Cardiac atrium fibroblast (primary cell): Measurements from ENCODE around the gene OR3A3. TPM values are rescaled to one million over a fixed set of nuclear protein-coding genes. Genes with fewer than 3 reads are reported as not detected.

Experiments used
- total RNA-seq: library from RNA; depleted of rRNA; stranded (reverse); fragments of >200 nt; gene quantifications from 2 replicates; pipeline ENCODE4 v1.2.3, GENCODE V29; 2015

Gene OR3A3
- total RNA-seq = not detected in 2 replicates

GRCh38 chr17:3411070-3411469 is at the start of gene OR3A3:
Gene OR3A3 (plus strand): TSS chr17:3411370.

DNA sequence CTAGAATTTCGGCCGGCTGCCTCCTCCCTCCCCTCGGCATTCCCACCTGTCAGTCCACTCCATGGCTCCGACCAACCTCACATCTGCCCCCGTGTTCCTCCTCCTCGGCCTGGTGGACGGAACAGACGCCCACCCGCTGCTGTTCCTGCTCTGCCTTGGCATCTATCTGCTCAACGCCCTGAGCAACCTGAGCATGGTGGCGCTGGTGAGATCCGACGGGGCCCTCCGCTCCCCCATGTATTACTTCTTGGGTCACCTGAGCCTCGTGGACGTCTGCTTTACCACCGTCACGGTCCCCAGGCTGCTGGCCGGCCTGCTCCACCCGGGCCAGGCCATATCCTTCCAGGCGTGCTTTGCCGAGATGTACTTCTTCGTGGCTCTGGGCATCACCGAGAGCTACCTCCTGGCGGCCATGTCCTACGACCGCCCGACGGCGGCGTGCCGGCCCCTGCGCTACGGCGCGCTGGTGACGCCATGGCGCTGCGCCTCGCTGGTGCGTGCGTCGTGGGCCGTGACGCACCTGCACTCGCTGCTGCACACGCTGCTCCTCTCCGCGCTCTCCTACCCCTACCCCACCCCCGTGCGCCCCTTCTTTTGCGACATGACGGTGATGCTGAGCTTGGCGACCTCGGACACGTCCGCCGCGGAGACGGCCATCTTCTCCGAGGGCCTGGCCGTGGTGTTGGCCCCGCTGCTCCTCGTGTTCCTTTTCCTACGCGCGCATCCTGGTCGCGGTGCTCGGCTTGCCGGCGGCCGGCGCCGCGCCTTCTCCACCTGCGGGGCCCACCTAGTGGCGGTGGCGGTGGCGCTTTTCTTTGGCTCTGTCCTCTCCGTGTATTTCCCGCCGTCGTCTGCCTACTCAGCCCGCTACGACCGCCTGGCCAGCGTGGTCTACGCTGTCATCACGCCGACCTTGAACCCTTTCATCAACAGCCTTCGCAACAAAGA is 25.0 kb upstream of the OR3A3 start, which contains the start of gene OR3A2:
Gene OR3A2, minus strand, starts transcription at position 440 of the 948 bp plus-strand sequence.

DNA sequence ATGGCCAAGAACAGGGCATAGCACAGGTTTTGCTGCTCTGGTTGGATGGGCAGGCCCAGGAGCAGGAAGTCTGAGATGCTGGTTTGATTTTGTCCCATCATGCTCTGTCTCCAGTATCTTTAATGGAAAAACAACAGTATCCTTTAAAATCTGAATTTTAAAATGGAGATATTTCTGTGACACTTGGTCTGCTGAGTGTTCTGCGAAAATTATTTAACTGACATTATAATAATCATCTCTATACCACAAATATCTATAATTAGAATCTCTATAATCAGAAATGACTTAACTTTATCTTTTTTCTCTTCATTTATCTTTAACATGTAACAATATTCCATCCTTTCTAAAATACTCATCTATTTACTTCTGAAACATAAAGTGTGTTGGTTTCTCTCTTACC is 12.9 kb upstream of the OR3A3 start, which contains the start of gene OR1E1:
Gene OR1E1, minus strand, starts transcription at position 101 of the 400 bp plus-strand sequence. Its CDS starts 0 bp downstream, at position 101.

DNA sequence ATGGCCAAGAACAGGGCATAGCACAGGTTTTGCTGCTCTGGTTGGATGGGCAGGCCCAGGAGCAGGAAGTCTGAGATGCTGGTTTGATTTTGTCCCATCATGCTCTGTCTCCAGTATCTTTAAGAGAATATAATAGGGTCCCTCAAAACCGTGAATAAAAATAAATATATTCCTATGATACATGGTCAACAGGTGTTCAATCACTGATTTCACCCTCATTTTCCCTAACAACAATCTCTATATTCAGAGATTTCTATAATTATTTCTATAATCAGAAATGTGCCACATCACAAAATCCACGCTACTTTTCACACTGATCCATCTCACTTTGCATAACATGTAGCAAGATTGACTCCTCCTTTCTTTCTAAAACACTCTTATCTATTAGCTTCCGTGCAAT is 22.6 kb downstream of the OR3A3 start, which contains the start of gene OR1E2:
Gene OR1E2, minus strand, starts transcription at position 101 of the 400 bp plus-strand sequence. Its CDS starts 0 bp downstream, at position 101.

DNA sequence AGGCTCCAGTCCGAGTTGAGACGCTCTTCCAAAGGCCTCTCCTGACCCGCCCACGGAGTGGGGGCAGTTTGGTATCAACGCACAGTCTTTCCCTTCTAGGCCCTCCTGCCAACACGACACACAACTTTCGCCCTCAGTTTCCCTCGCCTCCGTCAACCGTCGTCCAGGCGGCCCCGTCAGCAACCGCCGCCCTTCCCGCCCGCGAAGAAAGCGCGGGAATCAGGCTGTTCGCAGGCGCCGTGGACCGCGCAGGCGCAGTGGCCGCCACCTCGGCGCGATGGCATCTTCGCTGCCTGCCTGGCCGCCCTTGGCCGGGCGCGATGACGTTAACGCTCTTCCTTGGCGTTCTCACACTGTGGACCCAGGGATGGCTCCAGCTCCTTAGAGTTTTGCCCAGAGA is 60.4 kb downstream of the OR3A3 start, which contains the start of gene SPATA22:
Gene SPATA22, minus strand, starts transcription at position 221 of the 400 bp plus-strand sequence. CDS start 2,494 bp downstream, outside the sequence.

Other genes starting within 250 kb of the OR3A3 start
- not detected in 2 replicates for gene OR1A2, start 213.9 kb upstream of the OR3A3 start, total RNA-seq
- gene OR1A1, start 203.7 kb upstream of the OR3A3 start, total RNA-seq = not detected in 2 replicates
- not detected in 2 replicates for gene OR3A1, start 113.0 kb upstream of the OR3A3 start, total RNA-seq
- gene OR3A2, start 25.1 kb upstream of the OR3A3 start, total RNA-seq = not detected in 2 replicates
- gene OR1E1, start 13.0 kb upstream of the OR3A3 start, total RNA-seq = not detected in 2 replicates
- not detected in 2 replicates for gene OR1E2, start 22.5 kb downstream of the OR3A3 start, total RNA-seq
- gene SPATA22, start 60.4 kb downstream of the OR3A3 start, total RNA-seq = not detected in 2 replicates
- 2.5 and 4.1 TPM in 2 replicates for gene ASPA, start 64.6 kb downstream of the OR3A3 start, total RNA-seq
- 0.32 and 9.2 TPM in 2 replicates for gene TRPV3, start 146.4 kb downstream of the OR3A3 start, total RNA-seq
- gene TRPV1, start 198.0 kb downstream of the OR3A3 start, total RNA-seq = 0.81 and 2.0 TPM in 2 replicates
- gene SHPK, start 224.9 kb downstream of the OR3A3 start, total RNA-seq = 7.3 and 12.1 TPM in 2 replicates
- 14.1 and 39.0 TPM in 2 replicates for gene CTNS, start 225.4 kb downstream of the OR3A3 start, total RNA-seq